Epithelial cell of esophagus (primary cell): ENCODE data around the gene PTPRU.

Experiments used
- DNase-seq: peaks from one replicate; pipeline ENCODE4 v3.0.0; 2010; ENCODE audit warnings: low read depth
- H3K4me3 ChIP-seq: 2 replicates; pipeline ENCODE4 v1.5.1; 2011; ENCODE audit warnings: mild to moderate bottlenecking, low read length, control low read depth
- TF ChIP-seq, protein P1 (sequence below): IDR thresholded peaks from 2 replicates; pipeline ENCODE4 v1.5.1; 2011; ENCODE audit warnings: low read depth, mild to moderate bottlenecking, low read length, control low read depth, inconsistent platforms; ENCODE audit not compliant: insufficient read depth; ENCODE audit errors: missing control alignments

The PTPRU gene

DNA sequence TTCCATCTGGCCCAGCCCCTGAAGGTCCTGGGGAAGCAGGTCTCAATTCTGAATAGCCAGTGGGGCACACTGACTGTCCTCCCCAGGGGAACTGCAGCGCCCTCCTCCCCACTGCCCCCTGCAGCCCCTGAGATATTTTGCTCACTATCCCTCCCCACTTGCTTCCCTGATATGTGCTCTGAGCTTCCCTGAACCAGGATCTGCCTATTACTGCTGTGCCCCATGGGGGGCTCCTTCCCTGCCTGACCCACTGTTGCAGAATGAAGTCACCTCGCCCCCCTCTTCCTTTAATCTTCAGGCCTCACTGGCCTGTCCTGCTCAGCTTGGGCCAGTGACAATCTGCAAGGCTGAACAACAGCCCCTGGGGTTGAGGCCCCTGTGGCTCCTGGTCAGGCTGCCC lies 89.8 kb downstream of the PTPRU start:
- H3K4me3 ChIP-seq = no peak overlapping the region
- TF ChIP-seq, protein P1, sequence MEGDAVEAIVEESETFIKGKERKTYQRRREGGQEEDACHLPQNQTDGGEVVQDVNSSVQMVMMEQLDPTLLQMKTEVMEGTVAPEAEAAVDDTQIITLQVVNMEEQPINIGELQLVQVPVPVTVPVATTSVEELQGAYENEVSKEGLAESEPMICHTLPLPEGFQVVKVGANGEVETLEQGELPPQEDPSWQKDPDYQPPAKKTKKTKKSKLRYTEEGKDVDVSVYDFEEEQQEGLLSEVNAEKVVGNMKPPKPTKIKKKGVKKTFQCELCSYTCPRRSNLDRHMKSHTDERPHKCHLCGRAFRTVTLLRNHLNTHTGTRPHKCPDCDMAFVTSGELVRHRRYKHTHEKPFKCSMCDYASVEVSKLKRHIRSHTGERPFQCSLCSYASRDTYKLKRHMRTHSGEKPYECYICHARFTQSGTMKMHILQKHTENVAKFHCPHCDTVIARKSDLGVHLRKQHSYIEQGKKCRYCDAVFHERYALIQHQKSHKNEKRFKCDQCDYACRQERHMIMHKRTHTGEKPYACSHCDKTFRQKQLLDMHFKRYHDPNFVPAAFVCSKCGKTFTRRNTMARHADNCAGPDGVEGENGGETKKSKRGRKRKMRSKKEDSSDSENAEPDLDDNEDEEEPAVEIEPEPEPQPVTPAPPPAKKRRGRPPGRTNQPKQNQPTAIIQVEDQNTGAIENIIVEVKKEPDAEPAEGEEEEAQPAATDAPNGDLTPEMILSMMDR = no peak
- DNase-seq = no peak

DNA sequence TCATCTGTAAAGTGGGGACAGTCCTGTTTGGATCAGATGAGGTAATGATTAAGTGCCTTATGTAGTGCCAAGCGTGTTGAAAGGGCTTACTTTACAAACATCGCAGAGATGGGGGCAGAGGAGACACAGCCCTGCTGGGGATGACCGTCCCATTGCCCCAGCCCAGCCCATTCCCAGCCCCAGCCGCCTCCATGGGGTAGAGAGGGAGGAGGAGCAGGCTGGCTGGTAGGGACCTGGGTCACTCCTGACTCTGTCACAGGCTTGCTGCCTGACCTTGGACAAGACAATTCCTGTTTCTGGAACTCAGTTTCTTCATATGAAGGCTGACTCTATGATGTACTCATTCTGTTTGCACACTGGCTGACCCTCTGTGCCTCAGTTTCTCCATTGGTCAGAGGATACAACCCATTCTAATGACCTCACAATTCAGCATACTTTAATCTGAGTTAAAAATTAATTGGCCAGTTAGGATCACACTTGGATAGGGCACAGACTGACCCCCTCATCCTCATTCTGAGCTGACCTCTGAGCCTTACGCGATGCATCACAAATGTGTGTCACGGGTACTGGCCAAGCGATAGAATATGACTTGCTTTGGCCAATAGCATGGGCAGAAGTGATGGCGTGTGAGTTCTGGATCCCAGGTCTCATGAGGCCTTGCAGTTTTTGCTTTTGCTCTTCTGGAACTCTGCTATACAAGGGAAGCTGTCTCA lies 91.1 kb downstream of the PTPRU start:
- DNase-seq = no peak
- H3K4me3 ChIP-seq = no peak overlapping the region
- TF ChIP-seq, protein P1 = no peak

DNA sequence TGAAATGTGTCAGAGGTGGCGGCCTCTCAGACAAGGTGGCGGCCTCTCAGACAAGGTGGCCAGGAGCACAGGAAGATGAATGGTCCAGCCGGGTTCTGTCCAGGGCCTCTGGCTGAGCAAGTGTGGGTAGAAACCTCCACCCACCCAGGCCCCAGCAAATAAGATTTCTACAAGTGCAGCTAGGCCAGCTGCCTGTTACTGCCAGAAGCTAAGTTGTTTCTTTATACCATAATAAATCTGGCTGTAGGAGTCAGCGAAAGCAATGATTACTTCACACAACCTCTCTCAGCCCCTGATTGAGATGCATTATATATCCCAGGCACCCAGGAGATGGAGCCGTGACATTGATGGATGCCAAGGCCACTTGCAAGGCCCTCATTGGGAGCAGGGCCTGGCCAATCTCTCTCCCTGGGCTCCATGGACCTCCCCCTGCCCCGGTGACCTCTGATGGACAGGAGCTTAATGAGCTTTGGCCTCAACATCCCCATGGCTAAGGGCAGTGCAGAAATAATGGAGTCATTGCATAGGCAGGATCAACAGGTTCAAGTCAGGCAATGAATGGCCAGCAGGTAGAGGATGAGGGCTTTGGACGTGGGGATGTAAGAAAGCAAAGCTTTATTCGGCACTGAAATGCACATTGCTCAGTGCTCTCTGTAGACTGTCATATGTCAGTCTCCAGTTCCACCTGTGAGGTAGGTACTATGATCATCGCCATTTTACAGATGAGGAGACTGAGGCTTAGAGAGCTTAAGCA lies 92.9 kb downstream of the PTPRU start:
- TF ChIP-seq, protein P1 = no peak
- DNase-seq = no peak
- no peak overlapping the region for H3K4me3 ChIP-seq

DNA sequence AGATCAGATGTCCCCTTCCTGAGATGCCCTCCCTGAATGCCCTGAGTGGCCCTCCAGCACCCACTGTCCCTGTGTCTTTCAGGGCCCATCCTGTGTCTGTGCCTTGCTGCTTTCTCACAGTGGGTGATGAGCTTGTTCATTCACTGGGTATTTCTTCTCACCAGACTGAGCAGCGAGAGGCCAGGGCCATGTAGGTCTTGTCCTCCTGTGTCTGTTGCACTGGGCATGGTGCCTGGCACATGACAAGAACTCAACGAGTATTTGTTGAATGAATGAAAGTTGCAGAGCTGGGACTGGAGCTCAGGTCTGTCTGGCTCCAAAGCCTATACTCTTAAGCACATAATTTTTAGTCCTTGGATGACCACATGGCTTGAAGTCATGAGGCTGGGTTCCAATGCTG lies 93.8 kb downstream of the PTPRU start:
- TF ChIP-seq, protein P1 = no peak
- no peak for DNase-seq
- H3K4me3 ChIP-seq = no peak overlapping the region

DNA sequence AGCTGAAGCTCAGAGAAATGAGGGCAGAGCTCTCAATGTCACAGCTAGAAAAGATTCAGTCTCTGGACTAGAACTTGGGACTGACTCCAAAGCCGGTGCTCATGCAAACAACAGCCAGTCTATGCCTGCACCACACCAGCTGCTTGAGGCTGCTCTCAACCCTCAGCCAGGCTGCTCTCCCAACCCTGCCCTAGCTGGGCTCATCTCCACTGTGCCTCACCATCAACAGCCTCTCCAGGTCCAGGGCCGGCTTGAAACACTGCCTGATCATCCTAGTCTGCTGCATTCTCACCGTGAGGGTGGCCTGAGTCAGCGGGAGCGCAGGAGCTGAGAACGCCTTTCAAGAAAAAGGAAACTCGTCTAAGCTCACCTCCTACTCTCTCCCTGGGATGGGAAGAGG lies 94.5 kb downstream of the PTPRU start:
- DNase-seq = no peak
- TF ChIP-seq, protein P1 = no peak
- H3K4me3 ChIP-seq = no peak overlapping the region

DNA sequence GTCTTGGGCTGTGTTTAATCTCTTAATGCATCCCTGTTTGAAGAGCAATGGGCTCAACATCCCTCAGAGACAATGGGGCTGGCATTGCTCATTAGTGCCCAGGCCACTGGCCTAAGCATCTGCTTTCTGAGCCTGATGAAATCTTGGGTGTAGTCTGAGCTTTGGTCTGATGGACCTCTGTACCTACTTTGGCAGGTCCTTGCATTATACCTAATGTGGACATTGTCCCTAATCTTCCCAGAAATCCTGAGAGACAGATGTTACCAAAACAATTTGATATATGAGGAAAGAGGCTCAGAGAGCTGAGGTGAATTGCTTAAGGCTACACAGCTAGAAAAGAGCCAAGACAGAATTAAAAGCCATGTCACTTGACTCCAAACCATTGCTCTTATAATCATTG lies 95.0 kb downstream of the PTPRU start:
- TF ChIP-seq, protein P1 = no peak
- no peak overlapping the region for H3K4me3 ChIP-seq
- DNase-seq = no peak
